Measurements from ENCODE around the gene PIK3R2. TPM values are rescaled to one million over a fixed set of nuclear protein-coding genes. Genes with fewer than 3 reads are reported as not detected.

Gene PIK3R2
- total RNA-seq, 1 experiment from 2014 or later: 42.8 TPM

DNA sequence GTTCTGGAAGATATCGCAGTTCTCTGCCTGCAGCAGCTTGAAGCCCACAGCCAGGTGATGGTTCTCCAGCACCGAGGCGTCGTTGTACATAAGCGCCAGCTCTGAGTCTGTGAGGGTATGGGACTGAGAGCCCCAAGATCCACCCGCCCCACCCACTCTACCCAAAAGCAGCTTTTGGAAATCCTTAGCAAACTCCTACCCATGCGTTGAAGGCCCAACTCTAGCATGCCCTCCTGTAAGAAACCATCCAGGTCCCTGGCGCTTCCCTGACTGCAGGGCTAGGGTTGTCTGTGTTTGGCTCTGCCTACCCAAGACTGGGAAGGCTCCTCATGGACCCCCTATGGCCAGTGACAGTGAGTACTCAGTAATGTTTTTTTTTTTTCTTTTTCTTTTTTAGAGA, 63.8 kb downstream of the PIK3R2 start:
- TF ChIP-seq, protein P1, sequence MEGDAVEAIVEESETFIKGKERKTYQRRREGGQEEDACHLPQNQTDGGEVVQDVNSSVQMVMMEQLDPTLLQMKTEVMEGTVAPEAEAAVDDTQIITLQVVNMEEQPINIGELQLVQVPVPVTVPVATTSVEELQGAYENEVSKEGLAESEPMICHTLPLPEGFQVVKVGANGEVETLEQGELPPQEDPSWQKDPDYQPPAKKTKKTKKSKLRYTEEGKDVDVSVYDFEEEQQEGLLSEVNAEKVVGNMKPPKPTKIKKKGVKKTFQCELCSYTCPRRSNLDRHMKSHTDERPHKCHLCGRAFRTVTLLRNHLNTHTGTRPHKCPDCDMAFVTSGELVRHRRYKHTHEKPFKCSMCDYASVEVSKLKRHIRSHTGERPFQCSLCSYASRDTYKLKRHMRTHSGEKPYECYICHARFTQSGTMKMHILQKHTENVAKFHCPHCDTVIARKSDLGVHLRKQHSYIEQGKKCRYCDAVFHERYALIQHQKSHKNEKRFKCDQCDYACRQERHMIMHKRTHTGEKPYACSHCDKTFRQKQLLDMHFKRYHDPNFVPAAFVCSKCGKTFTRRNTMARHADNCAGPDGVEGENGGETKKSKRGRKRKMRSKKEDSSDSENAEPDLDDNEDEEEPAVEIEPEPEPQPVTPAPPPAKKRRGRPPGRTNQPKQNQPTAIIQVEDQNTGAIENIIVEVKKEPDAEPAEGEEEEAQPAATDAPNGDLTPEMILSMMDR (conservative IDR thresholded peaks at IDR 0.05): no peak
- no peaks in the 10 kb centered on the region for H3K79me2 ChIP-seq (ENCODE audit: insufficient read depth, low read length)
- H2AK5ac ChIP-seq (ENCODE audit: insufficient read length, low read length): no peak overlapping the region
- Mint-ChIP-seq H3K36me3 (ENCODE audit: insufficient read depth in 1 of 3, low read depth in 3 of 3) (peaks cover 0 to 3% (median 0%) of the 10 kb centered on the region in 3 experiments; a peak in 2 of 7 replicates), H3K27ac (no peak overlapping the region), H3K4me1 (peaks cover 10 to 15% of the 10 kb centered on the region in 2 experiments), H3K4me3 (no peak overlapping the region), H3K9me3 (no peaks in the 10 kb centered on the region), H3K27me3 (ENCODE audit: low read depth) (peaks cover 5% of the 10 kb centered on the region)
- H3K4me1 ChIP-seq (ENCODE audit: insufficient read depth, low read length): no peaks in the 10 kb centered on the region; the same call in 1 of the 2 replicates
- H2BK5ac ChIP-seq (ENCODE audit: insufficient read length, low read length): no peak overlapping the region
- no peak overlapping the region for H2BK120ac ChIP-seq (ENCODE audit: low read depth, low read length, poor library complexity, severe bottlenecking)
- H3K9ac ChIP-seq (ENCODE audit: extremely low read depth, insufficient read length, low read length): no peak overlapping the region
- no peak overlapping the region for H2AFZ ChIP-seq (ENCODE audit: low read length)
- no peak overlapping the region for H2BK12ac ChIP-seq (ENCODE audit: insufficient read length, low read depth, low read length)
- H3K27ac ChIP-seq (ENCODE audit: insufficient read length, low read depth, low read length): no peak overlapping the region
- no peak overlapping the region for H3K18ac ChIP-seq (ENCODE audit: insufficient read length, low read depth, low read length)
- H3T11ph ChIP-seq (ENCODE audit: low read length): no peak overlapping the region
- no peak overlapping the region for H2BK20ac ChIP-seq (ENCODE audit: low read depth, low read length, poor library complexity, severe bottlenecking)
- no peak overlapping the region for H4K91ac ChIP-seq (ENCODE audit: insufficient read length, low read depth, low read length)
- H2BK15ac ChIP-seq (ENCODE audit: low read depth, low read length): no peak overlapping the region
- no peaks in the 10 kb centered on the region for H3K79me1 ChIP-seq (ENCODE audit: insufficient read depth, low read depth, low read length, poor library complexity, severe bottlenecking)
- H4K20me1 ChIP-seq (ENCODE audit: control insufficient read depth, insufficient read depth, insufficient read length): no peaks in the 10 kb centered on the region
- no peak overlapping the region; the same call in 1 of the 2 replicates for H3K14ac ChIP-seq (ENCODE audit: insufficient read depth, low read length)
- no peak overlapping the region for H4K5ac ChIP-seq (ENCODE audit: insufficient read length, low read depth, low read length)
- no peak overlapping the region for H4K8ac ChIP-seq (replicated peaks; ENCODE audit: insufficient read length, low read depth, low read length)
- no peak overlapping the region for H3K23ac ChIP-seq (ENCODE audit: insufficient read length, low read depth, low read length)
- no peak for DNase-seq
- no peaks in the 10 kb centered on the region for H3K27me3 ChIP-seq (ENCODE audit: insufficient read depth, low read length)
- H3K4ac ChIP-seq (ENCODE audit: low read depth, low read length): no peak overlapping the region
- no CpG with 5 or more reads among the region's 8 CpGs for WGBS (ENCODE audit: extremely low coverage, insufficient read length, low lambda C conversion rate)
- H3K9me3 ChIP-seq (ENCODE audit: control insufficient read depth, low read depth, low read length): no peaks in the 10 kb centered on the region
- no peaks in the 10 kb centered on the region for H3K23me2 ChIP-seq (ENCODE audit: insufficient read length, low read depth, low read length, poor library complexity, severe bottlenecking)
- H3K4me2 ChIP-seq (ENCODE audit: insufficient read depth, insufficient read length, low read length): no peak overlapping the region
- no peak overlapping the region for H3K56ac ChIP-seq (ENCODE audit: insufficient read length, low read depth, low read length)

Measured in H9 (cell line).